ENCODE measurements around the gene TSGA10.
"Not testable (repeated sequence)": the region's sequence is repeated elsewhere in the genome, so short reads cannot be mapped to it uniquely, and the experiment has no call there.

Gene TSGA10

GRCh38 chr2:99154643-99155536 is at the start of gene TSGA10, which contains the start of gene LIPT1:
Gene TSGA10 (minus strand): TSS chr2:99154942. CDS start chr2:99109439, 45,503 bp downstream.
Gene LIPT1 (plus strand): TSS chr2:99154967. CDS start chr2:99161958, 6,991 bp downstream.
- peak; percentile 79 for DNase-seq

- no peak for DNase-seq
Measured at GRCh38 chr2:99201959-99202678, 47.4 kb upstream of the TSGA10 start.

DNA sequence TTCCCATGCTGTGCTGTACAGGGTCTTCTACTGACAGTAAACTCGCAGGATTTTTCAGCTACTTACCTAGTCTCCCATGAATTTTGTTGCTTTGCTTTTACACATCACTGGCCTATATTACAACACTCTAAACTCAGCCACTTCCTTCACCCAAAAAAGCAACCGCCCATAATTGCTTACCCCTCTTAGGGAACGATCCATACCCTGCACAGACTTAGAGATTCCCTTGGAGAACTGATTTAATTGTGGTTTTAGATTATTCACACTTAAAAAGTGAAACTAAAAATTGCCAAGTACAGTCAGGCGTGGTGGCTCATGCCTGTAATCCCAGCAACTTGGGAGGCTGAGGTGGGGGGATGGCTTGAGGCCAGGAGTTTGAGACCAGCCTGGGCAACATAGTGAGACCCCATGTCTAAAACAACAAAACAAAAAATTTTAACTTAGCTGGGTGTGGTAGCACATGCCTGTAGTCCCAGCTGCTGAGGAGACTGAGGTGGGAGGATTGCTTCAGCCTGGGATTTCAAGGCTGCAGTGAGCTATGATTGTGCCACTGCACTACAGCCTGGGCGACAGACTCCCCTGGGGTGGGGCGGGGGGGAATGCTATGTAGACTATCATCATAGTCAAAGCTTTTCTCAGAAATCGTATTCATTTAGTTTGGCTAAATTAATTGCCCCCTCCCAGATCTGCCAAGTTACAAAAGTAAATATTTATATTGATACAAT is 45.5 kb upstream of the TSGA10 start:
- DNase-seq: no peak

DNA sequence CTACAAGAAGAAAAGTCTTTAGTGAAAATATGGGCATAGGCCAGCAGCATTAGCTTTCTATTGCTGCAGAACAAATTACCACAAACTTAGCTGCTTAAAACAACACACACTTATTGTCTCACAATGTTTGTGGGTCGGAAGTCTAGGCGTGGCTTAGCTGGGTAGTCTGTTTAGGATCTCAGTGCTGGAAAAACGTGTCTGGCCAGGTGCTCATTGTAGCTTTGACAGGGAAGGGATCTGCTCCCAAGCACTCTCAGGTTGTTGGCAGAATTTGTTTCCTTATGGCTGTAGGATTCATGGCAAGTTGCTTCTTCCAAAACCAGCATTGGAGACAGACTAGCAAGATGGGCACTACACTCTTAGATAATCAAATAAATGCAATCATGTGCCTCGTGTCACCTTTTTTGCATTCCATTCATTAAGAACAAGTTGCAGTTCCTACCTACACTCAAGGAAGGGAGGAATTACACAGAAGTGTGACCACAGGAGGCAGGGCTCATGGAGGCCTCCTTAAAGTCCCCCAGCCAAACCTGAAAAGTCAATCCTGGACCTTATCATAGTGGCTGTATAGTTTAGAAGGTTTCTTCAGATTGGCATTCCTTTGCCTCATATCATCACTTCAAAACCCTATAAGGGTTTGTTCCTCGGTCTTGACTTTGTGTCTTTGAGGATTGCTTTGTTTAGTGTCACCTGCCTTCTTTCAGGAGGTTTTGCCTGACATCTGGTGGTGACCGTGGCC is 43.5 kb upstream of the TSGA10 start:
- DNase-seq: no peak

- DNase-seq: not testable (repeated sequence)
Measured at GRCh38 chr2:99192364-99192763, 37.6 kb upstream of the TSGA10 start.

- no peak for DNase-seq
Measured at GRCh38 chr2:99190548-99190947, 35.8 kb upstream of the TSGA10 start.

DNA sequence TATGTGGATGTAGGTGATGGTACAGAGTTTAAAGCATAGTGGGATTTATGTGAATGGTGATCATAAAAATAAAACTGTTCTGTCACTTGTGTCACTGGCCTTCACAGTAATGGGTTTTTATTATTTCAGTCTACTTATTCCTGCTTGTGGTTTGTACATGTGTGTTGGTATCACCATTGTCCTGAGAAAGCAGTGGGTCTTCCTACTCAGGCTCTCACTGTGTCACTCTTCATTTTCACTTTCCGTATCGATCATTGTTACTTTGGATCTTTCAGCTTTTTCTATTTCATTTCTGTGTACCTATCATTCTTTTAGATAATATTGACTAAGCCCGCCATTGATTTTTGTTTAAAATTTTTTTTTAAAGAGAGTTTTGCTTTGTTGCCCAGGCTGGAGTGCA is 33.6 kb upstream of the TSGA10 start:
- no peak for DNase-seq

DNA sequence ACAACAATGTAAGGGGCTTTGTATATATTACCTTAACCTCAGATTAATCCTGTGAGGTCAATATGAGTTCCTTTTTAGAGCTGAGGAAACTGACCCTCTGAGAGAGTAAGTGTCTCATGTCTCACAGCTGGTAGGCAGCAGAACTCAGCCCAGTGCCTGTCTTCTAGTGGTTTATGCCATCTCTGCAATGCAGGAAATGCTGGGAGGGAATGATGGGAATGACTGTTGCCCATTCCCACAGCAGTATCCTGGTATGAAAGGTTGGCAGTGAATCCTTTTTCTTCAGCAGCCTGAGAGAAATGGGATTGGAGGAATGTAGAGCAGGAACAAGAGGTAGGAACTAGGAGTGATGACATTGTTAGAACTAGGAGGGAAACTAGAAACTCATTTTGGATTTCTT is 32.3 kb upstream of the TSGA10 start:
- no peak for DNase-seq

GRCh38 chr2:99184811-99185210 is 30.1 kb upstream of the TSGA10 start:
- no peak for DNase-seq

GRCh38 chr2:99183025-99183424 is 28.3 kb upstream of the TSGA10 start:
- DNase-seq: no peak

- DNase-seq: no peak
Measured at GRCh38 chr2:99181624-99182000, 26.9 kb upstream of the TSGA10 start.

DNA sequence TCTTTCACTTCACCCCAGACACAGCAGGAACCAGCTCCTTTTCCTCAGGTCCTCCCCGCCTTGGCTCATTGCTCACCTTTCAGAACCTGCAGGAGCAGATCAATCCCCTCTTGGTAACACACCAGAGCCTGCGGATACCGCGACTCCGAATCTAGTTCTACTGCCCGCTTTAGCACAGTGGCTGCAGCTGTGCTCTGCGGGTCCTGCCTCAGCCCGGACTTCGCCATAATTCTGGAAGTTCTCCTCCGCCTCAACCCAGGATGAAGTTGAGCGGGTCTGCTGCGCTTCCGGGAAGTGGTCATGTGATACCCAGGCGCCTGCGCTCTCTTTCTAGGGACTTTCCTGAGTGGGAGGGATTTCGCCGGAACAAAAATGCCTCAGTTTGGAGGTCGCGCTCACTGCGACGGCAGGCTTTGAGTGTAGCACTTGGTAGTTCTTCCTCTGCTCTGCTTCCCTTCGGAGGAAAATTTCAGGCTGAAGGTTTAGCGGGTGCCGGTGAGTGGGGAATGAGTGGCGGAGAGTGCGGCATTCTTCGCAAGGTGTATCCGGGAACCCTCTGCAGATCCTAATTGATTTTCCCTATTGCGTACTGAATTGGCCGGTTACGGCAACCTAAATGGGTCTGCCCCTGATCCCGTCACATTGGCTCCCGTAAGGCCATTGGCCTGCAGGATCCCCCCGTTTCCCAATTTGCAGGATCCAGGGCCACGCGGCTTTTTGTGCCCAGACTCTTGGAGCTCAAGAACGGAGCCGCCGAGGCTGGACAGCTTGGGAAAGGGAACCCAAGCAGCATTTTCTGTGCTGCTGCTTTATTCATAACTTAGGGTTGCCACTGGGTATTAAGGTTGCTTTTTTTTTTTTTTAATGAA is 26.2 kb upstream of the TSGA10 start, which contains the start of the genes MITD1 and MRPL30:
TSS of gene MITD1 (minus strand) at position 304 of the 869 bp plus-strand sequence. CDS start at position 227, 77 bp downstream.
TSS of gene MRPL30 (plus strand) at position 430 of the 869 bp plus-strand sequence. CDS start 5,020 bp downstream, outside the sequence.
- peak; percentile 26 for DNase-seq

DNA sequence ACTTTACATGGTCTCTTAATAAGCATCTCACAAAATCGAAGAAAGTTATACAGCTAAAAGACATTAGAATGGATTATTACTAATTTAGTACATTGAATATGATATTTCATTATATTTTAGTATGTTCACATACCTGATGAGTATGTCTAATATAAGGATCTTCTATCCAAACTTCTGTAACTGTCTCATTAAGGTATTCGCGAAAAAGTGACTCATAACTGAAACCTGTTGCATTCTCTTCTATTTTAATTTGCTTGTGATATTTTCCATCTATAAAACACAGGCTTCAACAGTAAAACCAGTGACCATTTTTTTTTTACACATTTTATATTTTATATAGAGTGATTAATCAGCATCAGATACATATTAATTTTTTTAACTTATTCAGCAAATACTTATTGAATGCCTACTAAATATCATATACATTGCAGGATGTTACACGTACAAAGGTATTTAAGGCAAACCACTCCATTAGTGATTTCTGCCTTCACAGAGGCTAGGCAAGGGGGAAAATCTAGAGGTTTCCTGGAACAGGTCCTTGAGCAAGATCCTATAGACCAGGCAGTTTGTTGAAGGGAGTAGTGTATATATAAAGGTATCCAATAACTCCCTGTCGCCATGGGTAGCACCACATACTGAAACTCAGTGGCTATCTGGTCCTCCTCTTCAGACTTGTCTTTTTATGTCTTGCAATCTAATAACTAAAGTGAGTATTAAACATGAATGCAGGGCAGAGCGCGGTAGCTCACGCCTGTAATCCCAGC is 16.8 kb upstream of the TSGA10 start:
- no peak for DNase-seq

- DNase-seq: no peak
Measured at GRCh38 chr2:99169534-99169933, 14.8 kb upstream of the TSGA10 start.

DNA sequence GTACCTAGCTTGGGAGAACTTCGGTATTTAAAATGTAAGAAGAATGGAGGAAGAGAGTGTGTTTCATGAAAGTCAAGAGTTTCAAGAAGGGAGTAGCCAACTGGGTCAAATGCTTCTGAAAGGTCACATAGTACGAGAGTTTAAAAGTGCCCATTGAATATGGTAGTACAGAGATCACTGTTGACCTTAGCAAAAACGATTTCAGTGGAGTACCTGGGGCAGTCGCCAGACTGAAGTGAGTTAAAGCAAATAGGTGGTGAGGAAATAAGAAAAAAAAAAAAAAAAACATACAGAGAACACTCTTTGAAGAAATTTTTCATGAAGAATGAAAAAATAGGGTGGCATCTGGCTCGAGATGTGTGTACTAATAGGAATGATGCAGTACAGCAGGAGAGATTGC is 11.5 kb upstream of the TSGA10 start:
- DNase-seq: no peak

- DNase-seq: no peak
Measured at GRCh38 chr2:99159594-99159993, 4.9 kb upstream of the TSGA10 start.

- DNase-seq: no peak
Measured at GRCh38 chr2:99158599-99158998, 3.9 kb upstream of the TSGA10 start.

DNA sequence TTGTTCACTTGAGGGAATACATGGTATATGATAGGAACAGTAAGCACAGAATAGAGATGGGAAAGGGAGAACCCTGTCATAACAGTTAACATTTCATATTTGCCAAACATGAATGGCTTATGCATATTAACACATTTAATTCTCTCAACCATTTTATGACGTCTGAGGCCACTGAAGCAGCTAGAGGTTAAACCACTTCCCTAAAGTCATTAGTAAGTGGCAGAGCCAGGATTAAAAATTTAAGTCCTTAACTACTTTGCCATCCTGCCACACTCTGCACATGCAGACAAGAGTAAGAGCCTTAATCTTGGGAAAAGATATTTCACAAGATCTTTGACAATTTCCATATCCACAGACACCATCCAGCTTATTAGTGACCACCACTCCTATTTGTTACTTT is 2.1 kb upstream of the TSGA10 start:
- DNase-seq: no peak

- no peak for DNase-seq
Measured at GRCh38 chr2:99153921-99154604, 679 bp downstream of the TSGA10 start.
